ENCODE data around the gene NTMT2.
"Not testable (repeated sequence)": the region's sequence is repeated elsewhere in the genome, so short reads cannot be mapped to it uniquely, and the experiment has no call there.

NTMT2 gene

GRCh38 chr1:170162459-170163246, 16.9 kb downstream of the NTMT2 start:
- peak; percentile 85 for DNase-seq

- no peak for DNase-seq
These were observed 18.5 kb downstream of the NTMT2 start for GRCh38 chr1:170164103-170164763.

DNA sequence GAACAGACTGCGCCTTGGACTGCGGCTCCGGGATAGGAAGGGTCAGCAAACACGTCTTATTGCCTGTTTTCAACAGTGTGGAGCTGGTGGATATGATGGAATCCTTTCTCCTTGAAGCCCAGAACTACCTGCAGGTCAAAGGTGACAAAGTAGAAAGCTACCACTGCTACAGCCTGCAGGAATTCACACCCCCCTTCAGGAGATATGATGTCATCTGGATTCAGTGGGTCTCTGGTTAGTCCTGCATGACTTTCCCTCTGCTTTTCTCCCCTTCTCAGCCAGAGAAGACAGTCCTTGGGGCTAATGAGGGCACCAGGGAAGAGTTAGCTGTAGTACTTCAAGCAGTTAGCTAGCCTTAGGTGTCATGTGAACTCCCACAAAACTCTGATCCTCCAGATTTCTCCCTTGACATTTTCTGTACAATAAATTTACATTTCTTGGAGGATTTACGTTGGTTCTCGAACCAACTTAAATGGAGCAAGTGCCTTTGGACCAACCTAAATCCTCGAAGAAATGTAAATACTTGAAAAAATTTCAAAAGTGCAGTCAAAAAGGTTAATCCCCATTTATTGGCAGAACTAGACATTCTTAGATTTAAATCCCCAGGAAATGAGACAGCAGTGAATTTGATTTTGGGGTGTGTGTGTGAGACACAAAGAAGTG, 20.9 kb downstream of the NTMT2 start:
- DNase-seq: no peak

DNA sequence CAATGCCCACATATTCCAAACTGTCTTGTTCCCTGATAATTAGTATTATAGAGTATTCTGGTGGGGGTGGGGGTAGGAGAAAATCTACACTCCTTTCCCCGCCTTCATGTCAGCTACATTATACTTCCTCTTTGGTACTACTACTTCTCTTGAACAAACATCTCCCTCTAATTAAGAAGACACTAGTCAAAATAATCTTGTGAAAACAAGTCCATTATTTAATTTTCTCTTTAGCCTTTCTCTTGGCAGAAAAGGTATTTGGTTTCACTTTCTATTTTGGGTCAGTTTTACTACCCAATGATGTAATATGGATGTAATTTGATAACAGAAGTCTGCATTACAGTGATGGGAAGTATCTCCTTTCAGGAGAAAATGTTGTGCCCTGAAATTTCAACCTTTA, 22.5 kb downstream of the NTMT2 start:
- no peak for DNase-seq

- not testable (repeated sequence) for DNase-seq
These were observed 24.8 kb downstream of the NTMT2 start for GRCh38 chr1:170170513-170170912.

DNA sequence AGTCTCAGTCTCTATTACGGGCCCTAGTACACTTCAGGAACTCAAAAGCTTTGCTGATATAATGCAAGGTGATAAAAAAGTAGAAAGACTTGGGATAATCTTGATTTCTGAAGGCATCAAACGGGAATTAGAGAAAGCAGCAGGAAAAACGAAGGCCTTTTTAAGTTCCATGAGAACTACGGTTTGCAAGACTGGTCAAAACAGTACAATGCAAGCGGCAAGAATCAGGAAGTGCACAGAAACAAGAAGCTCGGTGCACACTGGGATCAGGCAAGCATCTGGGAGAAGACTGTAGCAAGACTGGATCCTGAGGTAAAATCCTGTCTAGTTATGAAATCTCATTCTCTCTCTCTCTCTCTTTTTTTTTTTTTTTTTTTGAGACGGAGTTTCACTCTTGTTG, 28.6 kb downstream of the NTMT2 start:
- DNase-seq: no peak

- DNase-seq: no peak
These were observed 29.3 kb downstream of the NTMT2 start for GRCh38 chr1:170175041-170175440.

GRCh38 chr1:170175484-170175883, 29.7 kb downstream of the NTMT2 start:
- no peak for DNase-seq

DNA sequence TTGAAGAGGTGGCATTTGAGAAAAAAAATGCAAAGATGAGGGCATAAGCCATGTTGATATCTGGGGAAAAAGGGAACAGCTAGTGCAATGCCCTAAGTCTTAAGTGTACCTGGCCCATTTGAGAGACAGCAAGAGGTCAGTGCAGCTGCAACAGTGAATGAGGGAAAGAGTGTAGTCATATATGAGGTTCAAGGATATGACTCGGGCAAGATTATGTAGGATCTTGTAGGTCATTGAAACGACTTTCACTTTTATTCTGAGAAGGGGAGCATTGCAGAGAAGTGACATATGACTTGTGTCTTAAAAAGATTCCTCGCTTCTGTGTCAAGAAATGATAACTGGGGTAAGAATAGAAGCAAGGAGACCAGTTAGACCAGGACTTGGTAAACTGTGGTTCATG, 31.0 kb downstream of the NTMT2 start:
- DNase-seq: no peak

- DNase-seq: no peak
These were observed 36.7 kb downstream of the NTMT2 start for GRCh38 chr1:170182442-170182841.

- no peak for DNase-seq
These were observed 46.8 kb downstream of the NTMT2 start for GRCh38 chr1:170192546-170192945.

- no peak for DNase-seq
These were observed 48.7 kb downstream of the NTMT2 start for GRCh38 chr1:170194451-170194850.

DNA sequence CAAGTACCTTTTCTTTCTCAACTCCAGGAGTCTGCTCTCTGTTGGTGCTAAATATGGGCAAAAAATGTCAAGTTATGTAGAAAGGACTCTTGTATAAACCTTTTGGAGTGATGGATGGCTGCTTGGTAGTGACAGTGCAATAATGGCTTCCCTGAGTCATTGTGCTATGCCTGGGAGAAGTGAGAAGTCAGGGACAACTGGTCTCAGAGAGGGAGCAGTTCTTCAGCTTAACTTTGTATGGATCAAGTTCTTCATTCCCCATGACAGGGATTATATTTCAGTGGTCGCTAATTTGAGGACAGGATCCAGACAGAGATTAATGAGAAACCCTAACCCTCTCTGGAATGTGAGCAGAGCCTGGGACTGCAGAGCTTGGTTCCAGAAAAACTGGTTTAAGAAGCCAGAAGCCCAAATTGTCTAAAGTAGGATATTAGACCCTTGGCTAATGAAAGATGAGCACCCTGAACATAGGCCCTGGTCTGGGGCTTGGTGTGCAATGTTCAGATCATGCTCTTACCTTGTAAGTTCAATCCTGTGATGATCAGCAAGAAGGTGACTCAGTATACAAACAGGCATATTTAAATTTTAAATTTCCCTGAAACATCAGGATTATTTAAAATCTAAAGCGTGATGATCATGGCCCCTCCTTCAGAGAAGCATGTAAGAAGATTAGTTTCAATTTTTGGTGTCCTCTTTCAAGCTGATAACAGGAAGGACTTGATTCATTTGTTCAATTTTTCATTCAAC, 50.9 kb downstream of the NTMT2 start:
- no peak for DNase-seq

GRCh38 chr1:170198090-170198489, 52.3 kb downstream of the NTMT2 start:
- DNase-seq: no peak

GRCh38 chr1:170198584-170198983, 52.8 kb downstream of the NTMT2 start:
- DNase-seq: no peak

DNA sequence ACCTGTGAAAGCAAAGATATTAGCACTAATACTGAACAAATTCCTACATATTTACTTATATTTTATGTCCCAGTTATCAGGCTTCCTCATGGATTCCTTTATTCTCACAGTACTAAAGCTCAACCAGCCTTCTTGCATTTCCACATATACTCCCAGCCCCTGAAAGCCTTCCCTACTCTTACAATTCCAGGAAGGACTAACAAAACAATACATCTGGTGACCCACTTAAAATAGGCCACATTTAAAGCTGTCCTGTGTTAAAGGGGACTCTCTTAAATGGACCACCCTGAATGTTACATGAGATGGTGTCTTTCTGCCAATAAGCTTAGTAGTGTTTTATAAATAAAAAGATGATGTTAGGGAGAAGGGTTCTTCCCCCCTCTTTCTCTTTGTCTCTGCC, 54.4 kb downstream of the NTMT2 start:
- no peak for DNase-seq

DNA sequence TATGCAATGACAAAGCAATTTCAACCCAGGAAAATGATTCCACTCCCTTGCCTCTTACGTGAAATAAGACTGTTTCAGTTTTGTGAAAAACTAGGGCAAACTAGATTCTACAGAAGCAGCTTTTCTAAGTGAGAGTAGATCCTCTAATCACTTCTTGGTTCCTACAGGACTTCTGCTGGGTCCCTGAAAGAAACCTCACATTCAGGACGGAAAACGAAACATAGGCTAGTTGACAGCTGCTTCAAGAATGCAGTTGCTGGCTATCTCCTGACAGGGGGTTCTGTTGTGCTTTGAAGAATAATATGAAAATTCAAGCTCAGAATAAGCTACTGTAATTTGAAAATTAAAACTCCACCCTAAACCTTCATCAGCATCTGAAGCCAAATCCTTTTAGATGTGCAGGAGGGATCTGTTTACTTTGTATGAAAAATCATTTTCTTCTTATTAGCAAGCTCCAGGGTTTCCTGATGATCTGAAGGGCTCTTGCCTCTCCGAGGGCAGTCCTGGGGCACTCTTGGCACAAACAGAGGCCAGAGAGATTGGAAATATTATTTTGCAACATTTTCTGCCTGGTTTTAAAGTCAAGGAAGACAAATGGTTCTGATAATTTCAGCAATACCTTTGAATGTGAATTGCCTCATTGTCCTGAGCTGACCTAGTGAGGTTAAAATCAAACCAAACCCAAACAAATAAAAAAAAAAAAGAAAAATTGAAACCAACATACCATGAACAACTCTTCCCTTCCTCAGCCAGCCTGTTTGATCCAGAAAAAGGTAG, 55.0 kb downstream of the NTMT2 start:
- DNase-seq: no peak

DNA sequence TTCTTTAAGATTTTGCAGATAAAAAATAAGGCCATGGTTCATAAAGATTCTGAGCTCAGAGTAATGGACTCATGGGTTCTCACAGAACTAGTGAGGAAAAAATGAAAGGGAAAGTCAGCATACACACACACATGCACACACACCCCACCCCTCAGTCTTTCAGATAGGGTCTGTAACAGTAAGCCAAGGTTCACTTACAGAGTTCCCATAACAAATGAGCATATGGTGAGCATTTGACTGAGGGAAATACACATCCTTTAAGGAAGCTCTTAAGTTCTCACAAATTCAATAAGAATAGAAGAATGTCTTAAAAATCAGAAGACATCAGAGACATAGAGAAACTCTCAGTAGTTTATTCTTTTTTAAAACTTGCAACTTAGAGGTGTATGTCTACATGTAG, 57.9 kb downstream of the NTMT2 start:
- no peak for DNase-seq

GRCh38 chr1:170204121-170204520, 58.4 kb downstream of the NTMT2 start:
- DNase-seq: no peak

- no peak for DNase-seq
These were observed 59.5 kb downstream of the NTMT2 start for GRCh38 chr1:170205301-170205700.

DNA sequence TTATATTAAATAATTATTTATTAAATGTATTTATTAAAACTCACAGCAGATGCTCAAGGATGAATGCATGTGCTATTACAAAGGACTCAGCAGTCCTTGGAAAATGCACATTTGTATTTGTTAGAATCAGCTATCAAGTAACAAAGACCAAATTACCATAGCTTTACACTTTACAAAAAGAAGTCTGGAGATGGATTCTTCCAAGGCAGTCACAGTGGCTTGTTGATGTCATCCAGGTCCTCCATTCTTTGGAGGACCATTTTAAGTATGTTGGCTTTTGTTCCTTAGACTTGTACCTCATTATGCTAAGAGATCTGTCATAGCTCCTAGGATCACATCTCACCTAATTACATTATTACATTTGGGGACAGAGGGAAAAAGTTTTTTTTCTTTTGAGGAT, 63.4 kb downstream of the NTMT2 start:
- DNase-seq: no peak

DNA sequence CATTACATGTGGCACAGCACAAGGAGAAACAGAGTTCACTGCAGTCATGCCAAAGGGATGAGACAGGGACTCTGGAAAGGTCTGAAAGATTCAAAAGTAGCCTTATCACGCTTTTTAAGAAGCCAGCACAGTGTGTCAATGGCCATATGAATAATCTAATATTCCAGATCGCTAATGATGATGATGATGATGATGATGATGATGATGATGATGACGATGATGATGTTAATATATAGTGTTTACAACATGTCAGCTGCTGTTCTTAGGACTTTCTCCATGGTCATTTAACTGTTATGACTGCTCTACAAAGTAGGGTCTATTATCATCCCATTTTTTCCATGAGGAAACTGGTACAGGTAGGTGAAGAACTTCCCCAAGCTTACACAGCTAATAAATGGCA, 64.4 kb downstream of the NTMT2 start:
- DNase-seq: no peak

DNA sequence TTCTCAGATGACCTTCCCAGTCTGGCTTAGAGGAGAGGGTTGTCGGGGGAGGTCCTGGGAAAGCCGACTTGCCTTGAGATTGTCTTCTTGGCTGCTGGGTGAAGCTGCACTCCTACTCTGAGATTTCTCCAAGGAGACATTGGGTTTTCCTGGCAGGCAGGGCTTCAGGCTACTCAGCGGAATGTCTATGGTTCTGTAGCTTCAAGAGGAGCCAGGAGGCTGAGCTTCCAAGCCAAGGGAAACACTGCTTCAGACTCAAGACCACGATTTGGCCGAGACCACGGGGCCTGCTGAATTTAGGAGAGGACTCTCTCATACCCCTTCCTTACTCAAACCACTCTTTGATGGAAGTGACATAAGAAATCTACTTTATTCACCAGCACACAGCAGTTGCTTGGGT, 67.8 kb downstream of the NTMT2 start:
- DNase-seq: peak; percentile 80
